Measurements from ENCODE around the gene MMP8. TPM values are rescaled to one million over a fixed set of nuclear protein-coding genes. Genes with fewer than 3 reads are reported as not detected.

MMP8 gene, protein sequence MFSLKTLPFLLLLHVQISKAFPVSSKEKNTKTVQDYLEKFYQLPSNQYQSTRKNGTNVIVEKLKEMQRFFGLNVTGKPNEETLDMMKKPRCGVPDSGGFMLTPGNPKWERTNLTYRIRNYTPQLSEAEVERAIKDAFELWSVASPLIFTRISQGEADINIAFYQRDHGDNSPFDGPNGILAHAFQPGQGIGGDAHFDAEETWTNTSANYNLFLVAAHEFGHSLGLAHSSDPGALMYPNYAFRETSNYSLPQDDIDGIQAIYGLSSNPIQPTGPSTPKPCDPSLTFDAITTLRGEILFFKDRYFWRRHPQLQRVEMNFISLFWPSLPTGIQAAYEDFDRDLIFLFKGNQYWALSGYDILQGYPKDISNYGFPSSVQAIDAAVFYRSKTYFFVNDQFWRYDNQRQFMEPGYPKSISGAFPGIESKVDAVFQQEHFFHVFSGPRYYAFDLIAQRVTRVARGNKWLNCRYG
- not detected for total RNA-seq (2013)
- polyA plus RNA-seq (under 1 TPM in 1 of 3 donors, not detected in 2; 0.14 TPM), polyA minus RNA-seq (not detected in 2 replicates), total RNA-seq (0 to 1.8 (median 0.21) reads per million in 11 experiments)

DNA sequence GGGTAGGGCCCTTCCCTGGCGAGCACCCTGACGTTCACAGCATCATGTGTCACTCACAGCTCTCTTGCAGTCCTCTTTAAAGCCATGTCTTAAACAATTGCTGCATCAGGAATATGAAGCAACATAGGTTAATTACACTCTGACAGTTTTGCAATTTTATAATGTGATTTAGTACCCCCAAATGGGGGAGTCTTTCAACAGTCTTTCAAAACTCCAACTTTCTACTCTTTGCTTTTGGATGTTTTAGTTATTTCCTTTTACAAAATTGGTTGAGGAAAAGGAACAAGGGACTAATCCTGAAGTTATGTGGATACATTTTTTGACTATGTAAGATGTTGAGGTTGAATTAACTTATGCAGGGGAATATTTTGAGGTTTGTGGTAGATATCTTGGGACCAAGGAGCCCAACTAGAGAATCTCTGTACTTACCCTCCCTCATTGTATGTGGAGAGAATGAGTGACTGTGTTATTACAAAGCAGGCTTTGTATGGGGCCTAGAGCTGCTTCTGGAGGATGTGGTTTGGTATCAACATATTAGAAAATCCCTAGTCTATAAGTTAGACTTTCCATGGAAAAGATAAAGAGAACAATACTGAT is at the start of gene MMP8:
Gene MMP8 (minus strand): TSS at position 51 of the 597 bp plus-strand sequence. CDS start 99 bp downstream, outside the sequence.
- H3K36me3 Mint-ChIP-seq: peaks cover 0 to 2% of the 10 kb centered on the region in 2 donors
- Histone ChIP-seq H3K36me3 (replicated peaks in 1 of 2; ENCODE audit: control insufficient read depth in 1 of 2, insufficient read depth in 2 of 2, low read length in 2 of 2) (no peaks in the 10 kb centered on the region), H3K9ac (ENCODE audit: insufficient read depth, low read length, poor library complexity, severe bottlenecking) (no peak within 1 kb of the TSS), H2AFZ (ENCODE audit: insufficient read depth, low read depth, low read length, poor library complexity, severe bottlenecking) (no peak within 1 kb of the TSS), H3K4me3 (replicated peaks in 1 of 3; ENCODE audit: low read depth in 2 of 3, low read length in 3 of 3) (no peak within 1 kb of the TSS), H3K4me2 (replicated peaks; ENCODE audit: extremely low read depth, low read length, poor library complexity, severe bottlenecking) (no peak within 1 kb of the TSS), H3K4me1 (ENCODE audit: control insufficient read depth in 1 of 2, insufficient read depth in 2 of 2, low read length in 2 of 2) (peaks cover 37 to 61% of the 10 kb centered on the region in 2 donors), H3K27ac (ENCODE audit: low read depth in 1 of 2, low read length in 2 of 2) (no peak within 1 kb of the TSS), H3K9me3 (replicated peaks in 1 of 2; ENCODE audit: control insufficient read depth in 1 of 2, insufficient read depth in 1 of 2, low read length in 2 of 2) (no peaks in the 10 kb centered on the region), H3K79me2 (ENCODE audit: insufficient read depth, low read length) (no peaks in the 10 kb centered on the region), H3K27me3 (ENCODE audit: control insufficient read depth in 2 of 2, insufficient read depth in 2 of 2, low read length in 2 of 2) (no peaks in the 10 kb centered on the region), H4K20me1 (ENCODE audit: insufficient read depth, low read length) (no peaks in the 10 kb centered on the region)
- H3K9me3 Mint-ChIP-seq: peaks cover 0 to 2% (median 0%) of the 10 kb centered on the region in 7 donors
- peaks cover 45% of the 10 kb centered on the region for H3K4me1 Mint-ChIP-seq
- no peak within 1 kb of the TSS for H3K4me3 Mint-ChIP-seq
- 100% methylated on average over 1 of the region's 2 CpGs for WGBS (ENCODE audit: insufficient coverage)
- no peak for DNase-seq
- H3K27me3 Mint-ChIP-seq (ENCODE audit: low read depth in 3 of 3): peaks cover 0 to 3% (median 1%) of the 10 kb centered on the region in 3 donors
- TF ChIP-seq, protein P1, sequence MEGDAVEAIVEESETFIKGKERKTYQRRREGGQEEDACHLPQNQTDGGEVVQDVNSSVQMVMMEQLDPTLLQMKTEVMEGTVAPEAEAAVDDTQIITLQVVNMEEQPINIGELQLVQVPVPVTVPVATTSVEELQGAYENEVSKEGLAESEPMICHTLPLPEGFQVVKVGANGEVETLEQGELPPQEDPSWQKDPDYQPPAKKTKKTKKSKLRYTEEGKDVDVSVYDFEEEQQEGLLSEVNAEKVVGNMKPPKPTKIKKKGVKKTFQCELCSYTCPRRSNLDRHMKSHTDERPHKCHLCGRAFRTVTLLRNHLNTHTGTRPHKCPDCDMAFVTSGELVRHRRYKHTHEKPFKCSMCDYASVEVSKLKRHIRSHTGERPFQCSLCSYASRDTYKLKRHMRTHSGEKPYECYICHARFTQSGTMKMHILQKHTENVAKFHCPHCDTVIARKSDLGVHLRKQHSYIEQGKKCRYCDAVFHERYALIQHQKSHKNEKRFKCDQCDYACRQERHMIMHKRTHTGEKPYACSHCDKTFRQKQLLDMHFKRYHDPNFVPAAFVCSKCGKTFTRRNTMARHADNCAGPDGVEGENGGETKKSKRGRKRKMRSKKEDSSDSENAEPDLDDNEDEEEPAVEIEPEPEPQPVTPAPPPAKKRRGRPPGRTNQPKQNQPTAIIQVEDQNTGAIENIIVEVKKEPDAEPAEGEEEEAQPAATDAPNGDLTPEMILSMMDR (IDR thresholded peaks at IDR 0.05): no peak
- peak within 1 kb of the TSS in 3 of 7 donors; percentile 50 to 71 (median 69) for H3K27ac Mint-ChIP-seq
- intact Hi-C loops (cut with micrococcal nuclease): no loop called here

DNA sequence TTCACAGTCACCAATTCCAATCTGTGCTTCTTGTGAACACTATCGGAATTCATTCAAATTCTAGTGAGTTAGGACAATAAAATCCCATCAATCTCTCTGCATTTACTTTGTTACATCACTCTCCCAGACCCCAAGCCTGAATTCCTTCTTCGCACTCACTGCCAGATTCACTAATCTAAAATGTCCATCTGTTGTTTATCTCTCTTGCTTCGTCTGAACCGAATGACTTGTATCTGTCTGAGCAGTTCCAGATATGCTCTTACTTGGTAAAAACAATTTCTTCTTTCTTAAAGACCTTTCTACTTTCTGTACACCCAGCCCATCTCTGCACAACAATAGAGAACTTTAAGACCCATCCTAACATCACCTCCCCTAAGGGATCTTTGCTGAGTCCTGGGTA is 48.6 kb upstream of the MMP8 start:
- no peak overlapping the region for H3K4me3 Mint-ChIP-seq
- H3K27me3 Mint-ChIP-seq (ENCODE audit: low read depth in 3 of 3): peaks cover 8 to 19% (median 18%) of the 10 kb centered on the region in 3 donors
- H3K4me1 Mint-ChIP-seq: no peaks in the 10 kb centered on the region
- no peak for DNase-seq
- H3K36me3 ChIP-seq (replicated peaks in 1 of 2; ENCODE audit: control insufficient read depth in 1 of 2, insufficient read depth in 2 of 2, low read length in 2 of 2): no peaks in the 10 kb centered on the region
- no peaks in the 10 kb centered on the region for H4K20me1 ChIP-seq (ENCODE audit: insufficient read depth, low read length)
- WGBS (ENCODE audit: insufficient coverage): 94% methylated on average over 4 of the region's 4 CpGs
- peaks cover 0 to 8% of the 10 kb centered on the region in 2 donors for H3K27me3 ChIP-seq (ENCODE audit: control insufficient read depth in 2 of 2, insufficient read depth in 2 of 2, low read length in 2 of 2)
- TF ChIP-seq, protein P1 (IDR thresholded peaks at IDR 0.05): no peak
- H3K4me1 ChIP-seq (ENCODE audit: control insufficient read depth in 1 of 2, insufficient read depth in 2 of 2, low read length in 2 of 2): no peaks in the 10 kb centered on the region
- no peaks in the 10 kb centered on the region for H3K36me3 Mint-ChIP-seq
- no peak overlapping the region for H3K4me2 ChIP-seq (replicated peaks; ENCODE audit: extremely low read depth, low read length, poor library complexity, severe bottlenecking)
- H3K4me3 ChIP-seq (replicated peaks in 1 of 3; ENCODE audit: low read depth in 2 of 3, low read length in 3 of 3): no peak overlapping the region
- no peaks in the 10 kb centered on the region for H3K9me3 Mint-ChIP-seq
- no peaks in the 10 kb centered on the region for H3K79me2 ChIP-seq (ENCODE audit: insufficient read depth, low read length)
- H3K27ac ChIP-seq (ENCODE audit: low read depth in 1 of 2, low read length in 2 of 2): no peak overlapping the region
- no peak overlapping the region for H3K27ac Mint-ChIP-seq
- intact Hi-C loops (cut with micrococcal nuclease): no loop called here
- no peak overlapping the region for H2AFZ ChIP-seq (ENCODE audit: insufficient read depth, low read depth, low read length, poor library complexity, severe bottlenecking)
- H3K9me3 ChIP-seq (replicated peaks in 1 of 2; ENCODE audit: control insufficient read depth in 1 of 2, insufficient read depth in 1 of 2, low read length in 2 of 2): no peaks in the 10 kb centered on the region
- H3K9ac ChIP-seq (ENCODE audit: insufficient read depth, low read length, poor library complexity, severe bottlenecking): no peak overlapping the region
